ENCODE results near the gene SLC26A6. TPM values are rescaled to one million over a fixed set of nuclear protein-coding genes. Genes with fewer than 3 reads are reported as not detected.
A peak's percentile ranks its signal among the peaks of the same experiment; 100 is the strongest.

The SLC26A6 gene
- total and polyA plus RNA-seq, 10 of the 15 experiments (the other 5 are each of a cell fraction or from before 2014, with no cell fraction given): 2.1 to 24.9 (median 13.3) TPM

- RAD21 ChIA-PET (ENCODE audit: unreplicated experiment): interaction anchor here (0.6 kb wide), 1 partner anchor 177 kb away, joined by 3 read pairs; no protein-coding TSS in a partner anchor
- Histone ChIP-seq H2AFZ (ENCODE audit: control insufficient read depth, low read depth, low read length) (no peak overlapping the region), H3K36me3 (ENCODE audit: control insufficient read depth in 2 of 2, insufficient read depth in 2 of 2, low read length in 1 of 2) (no peaks in the 10 kb centered on the region), H3K9me3 (replicated peaks; ENCODE audit: control insufficient read depth, insufficient read depth, low read length) (no peaks in the 10 kb centered on the region; the same call in 1 of the 3 replicates), H4K20me1 (ENCODE audit: control insufficient read depth, insufficient read depth) (no peaks in the 10 kb centered on the region), H3K79me2 (ENCODE audit: control insufficient read depth, insufficient read depth, low read length) (no peaks in the 10 kb centered on the region), H3K9ac (ENCODE audit: control insufficient read depth, insufficient read depth, low read length) (no peak overlapping the region), H3K4me2 (ENCODE audit: control insufficient read depth, insufficient read depth) (peak overlapping the region; percentile 54), H3K4me3 (no peak overlapping the region), H3K27me3 (replicated peaks in 1 of 2; ENCODE audit: control insufficient read depth in 2 of 2, insufficient read depth in 2 of 2, low read length in 1 of 2) (peaks cover 0 to 2% of the 10 kb centered on the region in 2 experiments; a peak in 2 of 4 replicates), H3K27ac (ENCODE audit: control insufficient read depth, insufficient read depth) (no peak overlapping the region), H3K4me1 (ENCODE audit: control insufficient read depth, insufficient read depth, low read length) (peaks cover 3% of the 10 kb centered on the region; the same call in 1 of the 2 replicates)
- CTCF ChIA-PET: interaction anchor here (0.8 to 1.5 kb wide), 2 partner anchors 21 to 109 kb away, joined by 3 to 5 read pairs; partner anchors contain the start of gene SLC26A6
- no TSS peak for BruUV-seq (replicated peaks)
- ATAC-seq (no peak), DNase-seq (ENCODE audit: low read depth, low spot score) (no peak), FAIRE-seq (no peak)
- POLR2A ChIA-PET: no interaction called here
- in situ Hi-C loops (cut with MboI) (no loop called here), intact Hi-C loops (cut with micrococcal nuclease; ENCODE audit: unreplicated experiment) (no loop called here)
- WGBS (ENCODE audit: insufficient coverage, insufficient replicate concordance, low lambda C conversion rate, missing lambda C conversion rate): 97% methylated on average over 43 of the region's 45 CpGs
- SMC1A ChIA-PET (ENCODE audit: uncharacterized antibody, unreplicated experiment): no interaction called here
- TF ChIP-seq FOXK2 (IDR thresholded peaks at IDR 0.05) (no peak), SUZ12 (IDR thresholded peaks at IDR 0.05; ENCODE audit: unreplicated experiment) (no peak), E2F8 (IDR thresholded peaks at IDR 0.05; ENCODE audit: low read depth, partially characterized antibody) (no peak), NFIC (IDR thresholded peaks at IDR 0.05; ENCODE audit: low read depth, low read length) (no peak), ASH2L (IDR thresholded peaks at IDR 0.05; ENCODE audit: borderline replicate concordance, low read depth) (no peak), CEBPB (IDR thresholded peaks at IDR 0.05; ENCODE audit: borderline replicate concordance in 1 of 2, low read depth in 2 of 2, low read length in 2 of 2) (no peak), IRF3 (IDR thresholded peaks at IDR 0.05) (no peak), CBX3 (IDR thresholded peaks at IDR 0.05; ENCODE audit: borderline replicate concordance, low read depth) (no peak), ZBTB40 (IDR thresholded peaks at IDR 0.05; ENCODE audit: borderline replicate concordance) (no peak), HCFC1 (IDR thresholded peaks at IDR 0.05; ENCODE audit: low read length) (no peak), BCL11A (IDR thresholded peaks at IDR 0.05; ENCODE audit: low read depth, low read length) (no peak), CREM (IDR thresholded peaks at IDR 0.05; ENCODE audit: low read depth) (no peak)
- TF ChIP-seq, protein P1, sequence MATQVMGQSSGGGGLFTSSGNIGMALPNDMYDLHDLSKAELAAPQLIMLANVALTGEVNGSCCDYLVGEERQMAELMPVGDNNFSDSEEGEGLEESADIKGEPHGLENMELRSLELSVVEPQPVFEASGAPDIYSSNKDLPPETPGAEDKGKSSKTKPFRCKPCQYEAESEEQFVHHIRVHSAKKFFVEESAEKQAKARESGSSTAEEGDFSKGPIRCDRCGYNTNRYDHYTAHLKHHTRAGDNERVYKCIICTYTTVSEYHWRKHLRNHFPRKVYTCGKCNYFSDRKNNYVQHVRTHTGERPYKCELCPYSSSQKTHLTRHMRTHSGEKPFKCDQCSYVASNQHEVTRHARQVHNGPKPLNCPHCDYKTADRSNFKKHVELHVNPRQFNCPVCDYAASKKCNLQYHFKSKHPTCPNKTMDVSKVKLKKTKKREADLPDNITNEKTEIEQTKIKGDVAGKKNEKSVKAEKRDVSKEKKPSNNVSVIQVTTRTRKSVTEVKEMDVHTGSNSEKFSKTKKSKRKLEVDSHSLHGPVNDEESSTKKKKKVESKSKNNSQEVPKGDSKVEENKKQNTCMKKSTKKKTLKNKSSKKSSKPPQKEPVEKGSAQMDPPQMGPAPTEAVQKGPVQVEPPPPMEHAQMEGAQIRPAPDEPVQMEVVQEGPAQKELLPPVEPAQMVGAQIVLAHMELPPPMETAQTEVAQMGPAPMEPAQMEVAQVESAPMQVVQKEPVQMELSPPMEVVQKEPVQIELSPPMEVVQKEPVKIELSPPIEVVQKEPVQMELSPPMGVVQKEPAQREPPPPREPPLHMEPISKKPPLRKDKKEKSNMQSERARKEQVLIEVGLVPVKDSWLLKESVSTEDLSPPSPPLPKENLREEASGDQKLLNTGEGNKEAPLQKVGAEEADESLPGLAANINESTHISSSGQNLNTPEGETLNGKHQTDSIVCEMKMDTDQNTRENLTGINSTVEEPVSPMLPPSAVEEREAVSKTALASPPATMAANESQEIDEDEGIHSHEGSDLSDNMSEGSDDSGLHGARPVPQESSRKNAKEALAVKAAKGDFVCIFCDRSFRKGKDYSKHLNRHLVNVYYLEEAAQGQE (IDR thresholded peaks at IDR 0.05; ENCODE audit: low read depth, low read length): no peak
These were observed 21.6 kb upstream of the SLC26A6 start for GRCh38 chr3:48656841-48657281.
